Transverse colon (tissue), 4 donors: ENCODE results near the gene PCBP2. TPM values are rescaled to one million over a fixed set of nuclear protein-coding genes. Genes with fewer than 3 reads are reported as not detected.

Experiments used
- DNase-seq: peaks from one replicate; pipeline ENCODE4 v3.0.0-alpha.2; 2019
- H3K27ac ChIP-seq, 4 donors: fragments of 200-600 bp; sonication (generic); 2 replicates each; pipeline ENCODE4 v1.5.1; 2016 to 2018; ENCODE audit warnings: inconsistent platforms in 4 of 4
- H3K27me3 ChIP-seq: fragments of 200-600 bp; sonication (generic); 2 replicates; pipeline ENCODE4 v1.5.1; 2017; ENCODE audit warnings: inconsistent platforms
- H3K36me3 ChIP-seq, 4 donors: fragments of 200-600 bp; sonication (generic); 2 replicates each; pipeline ENCODE4 v1.5.1; 2017 to 2019; ENCODE audit warnings: inconsistent platforms in 4 of 4
- H3K4me1 ChIP-seq, 4 donors: fragments of 200-600 bp; sonication (generic); 2 replicates each; pipeline ENCODE4 v1.5.1; 2017 to 2020; ENCODE audit warnings: inconsistent platforms in 4 of 4
- H3K4me3 ChIP-seq, 4 donors: fragments of 200-600 bp; sonication (generic); 1 replicate in 1 of 4; 2 replicates in 3 of 4; pipeline versions ENCODE4 v1.5.1 to v1.6.1; 2017 to 2019; ENCODE audit warnings: inconsistent platforms in 4 of 4
- H3K9me3 ChIP-seq, 2 donors: fragments of 200-600 bp; sonication (generic); 2 replicates each; pipeline ENCODE4 v1.5.1; 2017 to 2019; ENCODE audit warnings: inconsistent platforms in 2 of 2
- CTCF ChIP-seq, 5 experiments: fragments of 200-600 bp in 3 of 5; fragments of 450-650 bp in 2 of 5; sonication (generic) in 3 of 5; IDR thresholded peaks; 1 replicate in 2 of 5; 2 replicates in 3 of 5; pipeline ENCODE4 v1.5.1; 2016 to 2017; ENCODE audit warnings: antibody characterized with exemption in 5 of 5, inconsistent platforms in 3 of 5, mild to moderate bottlenecking in 2 of 5, moderate library complexity in 1 of 5
- EP300 ChIP-seq: sonication (generic); formaldehyde crosslinking; IDR thresholded peaks from one replicate; pipeline ENCODE4 v1.6.1; 2017; ENCODE audit warnings: antibody characterized with exemption, low read depth
- POLR2A ChIP-seq: fragments of 450-650 bp; IDR thresholded peaks from one replicate; pipeline ENCODE4 v1.6.1; 2016; ENCODE audit warnings: antibody characterized with exemption, mild to moderate bottlenecking, moderate library complexity
- POLR2AphosphoS5 ChIP-seq, 3 donors: sonication (generic); formaldehyde crosslinking; IDR thresholded peaks; one replicate each; pipeline ENCODE4 v1.6.1; 2016; ENCODE audit warnings: antibody characterized with exemption in 3 of 3
- WGBS, 2 donors: methylation state at CpG; one replicate each; pipeline ENCODE4 v1.1.5; 2018; ENCODE audit warnings: low coverage in 1 of 2; 5-methylcytosine and 5-hydroxymethylcytosine counted together
- in situ Hi-C, 4 donors: fragments of 200-750 bp; cut with MboI; loops; one replicate each; pipeline versions ENCODE4 v1.15.0 to v1.15.1; 2017; ENCODE audit warnings: low sequenced_read_pairs in 3 of 4, low pct_ligation_motif_present in 1 of 4, low pct_unique_long_range_greater_than_20kb in 1 of 4
- intact Hi-C: fragments of 100-400 bp; cut with DNase I; formaldehyde crosslinking; loops from one replicate; pipeline ENCODE4 v1.15.1; 2023; ENCODE audit warnings: low total_unique reads
- total RNA-seq, 4 donors: library from RNA; depleted of rRNA; stranded (reverse); fragments of >200 nt; gene quantifications; one replicate each; pipeline ENCODE4 v1.1.0, GENCODE V29; 2016

The PCBP2 gene
- total RNA-seq, 4 donors from 2014 or later = 340 to 492 (median 432) TPM

- Histone ChIP-seq H3K9me3 (no peaks in the 10 kb centered on the region), H3K36me3 (peaks cover 0 to under 1% (median 0%) of the 10 kb centered on the region in 4 donors), H3K4me1 (peaks cover 9 to 19% (median 10%) of the 10 kb centered on the region in 4 donors), H3K4me3 (no peak overlapping the region), H3K27me3 (no peaks in the 10 kb centered on the region), H3K27ac (no peak overlapping the region)
- no peak for TF ChIP-seq POLR2AphosphoS5 (IDR thresholded peaks at IDR 0.05)
- TF ChIP-seq POLR2A = no peak
- no peak for TF ChIP-seq CTCF (IDR thresholded peaks at IDR 0.05)
- no peak for TF ChIP-seq EP300
- no peak for DNase-seq
- WGBS, 2 donors = 70% methylated on average over 2 of the region's 2 CpGs; no CpG with 5 or more reads in 1 of the 2 donors
- in situ Hi-C loops = loop anchor here in 1 of 4 donors (10.0 kb wide), 1 partner anchor 162 kb away; no protein-coding TSS in a partner anchor
- intact Hi-C loops = loop anchor here (10.0 kb wide), 1 partner anchor 162 kb away; no protein-coding TSS in a partner anchor
Observed at GRCh38 chr12:53506450-53506785, 54.5 kb downstream of the PCBP2 start.

GRCh38 chr12:53506881-53507602 lies 55.1 kb downstream of the PCBP2 start, which contains the start of gene NPFF:
TSS of gene NPFF (minus strand) at chr12:53507484. CDS start at chr12:53507474, 10 bp downstream.
- no peak within 1 kb of the TSS for H3K4me3 ChIP-seq
- no peak within 1 kb of the TSS for H3K27ac ChIP-seq
- WGBS, 2 donors = 86 to 88% methylated on average over 2 to 9 of the region's 9 CpGs
- no peaks in the 10 kb centered on the region for H3K27me3 ChIP-seq
- TF ChIP-seq POLR2AphosphoS5 (IDR thresholded peaks at IDR 0.05) (no peak), EP300 (no peak), POLR2A (no peak)
- in situ Hi-C loops = loop anchor here in 1 of 4 donors (10.0 kb wide), 1 partner anchor 162 kb away; no protein-coding TSS in a partner anchor
- intact Hi-C loops = loop anchor here (10.0 kb wide), 1 partner anchor 162 kb away; no protein-coding TSS in a partner anchor
- no peaks in the 10 kb centered on the region for H3K9me3 ChIP-seq
- H3K36me3 ChIP-seq = peaks cover 0 to 7% (median 0%) of the 10 kb centered on the region in 4 donors
- H3K4me1 ChIP-seq = peaks cover 4 to 13% (median 4%) of the 10 kb centered on the region in 4 donors
- DNase-seq = no peak

GRCh38 chr12:53507603-53507885 lies 55.6 kb downstream of the PCBP2 start:
- Histone ChIP-seq H3K9me3 (no peaks in the 10 kb centered on the region), H3K27me3 (no peaks in the 10 kb centered on the region), H3K4me3 (no peak overlapping the region), H3K36me3 (peaks cover 0 to 11% (median 0%) of the 10 kb centered on the region in 4 donors), H3K4me1 (peaks cover 0 to 9% (median 0%) of the 10 kb centered on the region in 4 donors), H3K27ac (no peak overlapping the region)
- TF ChIP-seq CTCF (IDR thresholded peaks at IDR 0.05) = no peak
- no peak for TF ChIP-seq EP300
- TF ChIP-seq POLR2AphosphoS5 (IDR thresholded peaks at IDR 0.05) = no peak
- TF ChIP-seq POLR2A = no peak
- 86 to 100% methylated on average over 1 to 4 of the region's 4 CpGs for WGBS, 2 donors
- intact Hi-C loops (loop anchor here (10.0 kb wide), 1 partner anchor 163 kb away; no protein-coding TSS in a partner anchor), in situ Hi-C loops (loop anchor here in 1 of 4 donors (10.0 kb wide), 1 partner anchor 163 kb away; no protein-coding TSS in a partner anchor)
- no peak for DNase-seq

GRCh38 chr12:53508534-53509170 lies 56.8 kb downstream of the PCBP2 start:
- Histone ChIP-seq H3K4me3 (no peak overlapping the region), H3K4me1 (peaks cover 0 to 9% (median 0%) of the 10 kb centered on the region in 4 donors), H3K27ac (peak overlapping the region; percentile 22 to 60 (median 39)), H3K36me3 (peaks cover 0 to 22% (median under 1%) of the 10 kb centered on the region in 4 donors), H3K27me3 (no peaks in the 10 kb centered on the region), H3K9me3 (no peaks in the 10 kb centered on the region)
- intact Hi-C loops (loop anchor here (2.0 to 10.0 kb wide), 2 partner anchors 20 to 164 kb away; no protein-coding TSS in a partner anchor), in situ Hi-C loops (loop anchor here in 1 of 4 donors (10.0 kb wide), 1 partner anchor 164 kb away; no protein-coding TSS in a partner anchor)
- TF ChIP-seq POLR2AphosphoS5 (IDR thresholded peaks at IDR 0.05) (peak in 2 of 3 donors; percentile 22 to 31), EP300 (no peak), CTCF (IDR thresholded peaks at IDR 0.05) (peak; percentile 87 to 96 (median 91)), POLR2A (no peak)
- DNase-seq = peak; percentile 91
- WGBS, 2 donors = 34 to 39% methylated on average over 6 to 7 of the region's 7 CpGs
